ENCODE data around the gene SDK1.
"Not testable (repeated sequence)": the region's sequence is repeated elsewhere in the genome, so short reads cannot be mapped to it uniquely, and the experiment has no call there.

The SDK1 gene

DNA sequence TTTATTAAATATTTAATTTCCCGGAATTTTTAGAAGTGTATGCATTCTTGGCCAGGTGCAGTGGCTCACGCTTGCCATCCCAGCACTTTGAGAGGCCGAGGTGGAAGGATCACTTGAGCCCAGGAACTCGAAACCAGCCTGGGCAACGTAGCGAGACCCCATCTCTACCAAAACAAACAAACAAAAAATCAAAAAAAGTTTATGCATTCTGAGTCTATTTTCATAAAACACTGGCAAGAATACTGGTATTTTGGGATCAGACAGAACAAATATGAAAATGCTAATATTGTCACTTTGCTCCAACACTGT, 940.2 kb downstream of the SDK1 start:
- no peak for DNase-seq

DNA sequence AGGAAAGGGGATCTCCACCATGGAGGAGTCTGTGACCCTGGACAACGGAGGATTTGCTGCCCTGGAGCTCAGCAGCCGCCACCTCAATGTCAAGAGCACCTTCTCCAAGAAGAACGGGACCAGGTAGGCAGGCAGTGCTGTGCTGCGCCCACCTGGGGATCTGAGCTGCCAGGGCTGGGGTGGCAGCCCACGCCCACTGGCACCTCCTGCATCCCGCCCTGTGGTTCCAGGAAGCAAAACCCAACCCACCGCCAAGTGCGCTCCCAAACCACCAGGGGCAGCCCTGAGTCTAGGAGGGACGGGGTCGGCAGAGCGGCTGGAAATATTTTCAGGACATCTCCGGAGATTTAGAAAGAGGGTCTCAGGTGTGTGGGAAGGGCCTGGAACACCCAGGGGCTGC, 940.7 kb downstream of the SDK1 start:
- no peak for DNase-seq

DNA sequence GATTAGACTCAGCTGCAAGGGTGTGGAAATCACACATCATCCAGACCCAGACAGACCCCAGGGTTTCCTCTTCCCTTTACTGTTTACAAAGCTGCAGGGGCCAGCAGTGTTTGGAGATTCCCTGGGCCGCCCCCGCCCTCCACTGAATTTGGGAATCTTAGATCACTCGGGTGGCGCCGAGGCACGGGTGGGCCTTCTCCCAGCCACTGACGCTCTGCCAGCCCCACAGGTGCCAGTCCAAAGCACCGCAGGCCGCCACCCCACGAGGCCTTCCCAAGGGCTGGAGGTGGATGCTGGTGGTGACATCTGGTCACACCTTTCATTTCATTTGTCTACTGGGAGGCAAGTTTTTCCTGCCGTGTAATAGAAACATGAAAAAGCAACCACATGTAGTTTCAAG, 941.7 kb downstream of the SDK1 start:
- DNase-seq = no peak

DNA sequence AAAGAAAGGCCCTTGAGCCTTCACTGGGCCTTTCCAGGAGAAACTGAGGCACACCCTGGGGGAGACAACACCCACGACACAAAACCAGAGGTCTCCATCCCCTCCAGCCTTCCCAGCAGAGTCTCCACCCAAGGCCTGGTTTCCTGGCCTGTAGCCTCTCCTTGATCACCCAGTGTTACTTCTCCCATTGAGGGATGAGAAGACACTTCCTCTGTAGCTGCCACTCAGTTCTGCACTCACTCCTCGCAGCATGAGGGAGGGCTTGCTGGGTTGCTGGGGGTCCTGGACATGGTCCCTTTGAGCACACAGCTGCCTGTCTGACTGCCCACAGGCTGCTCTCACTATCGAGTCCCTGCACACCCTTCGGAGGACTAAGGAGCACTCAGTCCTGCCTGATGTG, 943.0 kb downstream of the SDK1 start:
- no peak for DNase-seq

DNA sequence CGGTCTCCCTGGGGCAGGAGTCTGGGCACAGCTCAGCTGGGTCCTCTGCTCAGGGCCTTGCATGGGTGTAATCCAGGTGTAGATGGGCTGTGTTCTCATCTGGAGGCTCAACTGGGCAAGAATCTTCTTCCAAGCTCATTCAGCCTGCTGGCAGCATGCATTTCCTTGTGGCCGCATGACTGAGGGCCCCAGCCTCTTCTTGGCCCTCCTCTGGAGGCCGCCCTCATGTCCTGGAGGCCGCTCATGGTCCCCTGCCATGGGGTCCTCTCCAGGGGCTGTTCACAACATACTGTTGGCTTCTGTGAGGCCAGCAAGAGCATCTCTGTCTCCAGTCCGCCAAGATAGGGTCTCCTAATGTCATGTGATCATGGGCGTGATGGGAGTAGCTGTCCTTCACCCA, 943.6 kb downstream of the SDK1 start:
- no peak for DNase-seq

DNA sequence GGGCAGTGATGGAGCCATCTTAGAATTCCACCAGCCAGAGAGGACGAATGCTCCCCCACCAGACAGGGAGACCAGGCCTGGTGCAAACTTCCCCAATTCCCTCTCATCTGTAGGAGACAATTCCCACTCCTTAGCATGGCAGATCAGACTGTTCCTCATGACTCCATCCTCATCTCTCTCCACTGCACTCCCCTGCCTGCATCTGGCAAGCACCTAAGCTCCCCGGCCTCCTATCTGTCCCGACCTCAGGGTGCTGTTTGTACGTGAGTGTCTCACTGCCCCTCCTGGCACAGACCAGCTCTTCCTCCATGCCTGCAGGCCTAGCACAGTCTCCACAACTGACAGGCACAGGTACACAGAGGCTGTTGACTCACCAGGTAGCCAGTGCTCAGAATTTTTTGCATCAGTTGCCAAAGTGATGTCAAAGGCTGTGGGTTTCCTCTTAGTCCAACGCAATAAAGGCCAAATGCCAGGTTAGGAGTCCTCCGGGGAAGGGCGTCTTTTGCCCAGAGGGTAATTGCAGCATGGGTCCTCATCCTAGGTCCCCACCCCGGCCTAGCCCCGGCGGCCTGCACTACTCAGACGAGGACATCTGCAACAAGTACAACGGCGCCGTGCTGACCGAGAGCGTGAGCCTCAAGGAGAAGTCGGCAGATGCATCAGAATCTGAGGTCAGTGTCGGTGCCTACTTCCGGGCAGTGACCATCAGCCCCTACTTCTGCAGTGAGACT, 944.2 kb downstream of the SDK1 start:
- DNase-seq = no peak

- DNase-seq = no peak
Measured at GRCh38 chr7:4245866-4246470, 944.9 kb downstream of the SDK1 start.

DNA sequence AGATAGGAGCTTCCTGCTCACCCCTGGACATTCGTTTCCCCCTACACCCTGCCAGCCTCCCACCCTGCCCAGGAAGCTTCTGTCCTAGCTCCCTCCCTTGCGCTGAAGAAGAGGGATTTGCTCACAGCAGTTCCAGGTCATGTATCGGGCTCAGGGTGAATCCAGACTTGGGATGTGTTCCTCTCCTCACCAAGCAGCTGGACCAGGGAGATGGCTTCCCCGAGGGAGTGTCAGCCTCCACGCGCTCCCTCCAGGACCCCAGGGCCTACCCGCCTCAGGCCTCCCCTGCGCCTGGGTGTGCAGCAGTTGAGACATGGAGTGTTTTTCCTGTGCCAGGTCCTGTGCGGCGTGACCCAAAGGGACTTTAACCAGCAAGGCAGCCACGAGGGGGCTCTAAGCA, 945.5 kb downstream of the SDK1 start:
- DNase-seq = no peak

DNA sequence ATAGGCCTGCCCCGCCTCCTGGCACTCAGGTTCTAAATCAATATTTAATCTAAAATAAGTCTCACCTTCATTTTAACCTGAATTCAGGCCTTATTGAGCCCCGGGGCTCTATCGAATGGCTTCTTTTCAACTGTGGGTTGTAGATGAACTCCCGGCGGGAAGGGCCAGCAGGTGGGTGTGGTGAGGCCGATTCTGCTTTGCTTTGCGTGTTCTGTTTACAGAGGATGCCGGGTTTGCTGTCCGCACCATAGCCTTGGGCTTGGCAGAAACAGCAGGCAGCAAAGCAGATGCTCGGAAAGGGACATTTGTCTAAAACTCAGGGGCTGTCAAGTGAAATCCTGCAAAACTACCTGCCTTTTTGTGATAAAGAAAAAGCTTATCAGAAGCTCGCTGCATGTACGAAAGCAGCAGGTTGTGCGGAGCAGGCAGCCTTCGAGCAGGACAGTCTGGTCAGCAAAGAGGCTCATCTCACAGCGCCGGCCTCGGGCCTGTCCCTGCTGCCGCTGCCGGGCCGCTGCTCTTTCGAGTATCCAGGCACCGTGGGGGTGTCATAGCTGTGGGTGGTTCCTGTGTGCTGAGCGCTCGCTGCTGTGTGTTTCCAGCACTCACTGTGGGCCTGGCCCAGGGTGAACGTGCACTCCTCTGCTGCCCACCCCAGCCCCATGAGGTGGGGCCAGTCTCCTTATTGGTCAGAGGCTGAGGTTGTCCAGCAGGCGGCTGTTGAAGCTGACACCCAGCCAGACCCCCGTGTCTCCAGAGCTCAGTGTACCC, 946.2 kb downstream of the SDK1 start:
- no peak for DNase-seq

GRCh38 chr7:4248295-4248694, 947.2 kb downstream of the SDK1 start:
- DNase-seq = no peak

DNA sequence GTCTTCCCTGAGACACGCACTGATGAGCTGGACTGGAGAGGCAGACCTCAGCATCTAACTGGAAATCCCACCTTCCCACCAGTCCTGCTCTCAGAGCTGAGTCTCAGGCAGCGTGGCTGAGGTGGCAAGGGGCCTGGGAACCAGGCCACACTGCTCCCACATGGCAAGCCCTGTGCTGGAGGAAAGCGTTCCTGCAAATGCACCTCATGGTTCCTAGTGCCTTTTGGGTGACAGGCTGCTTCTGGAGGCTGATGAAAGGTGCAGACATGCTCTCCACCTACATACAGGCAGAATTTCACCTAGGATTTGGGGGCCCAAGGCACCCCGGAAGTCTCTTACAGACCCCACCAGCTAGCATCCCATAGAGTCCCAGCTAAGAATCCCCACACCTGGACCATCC, 948.2 kb downstream of the SDK1 start:
- no peak for DNase-seq

GRCh38 chr7:4255336-4255735, 954.3 kb downstream of the SDK1 start:
- no peak for DNase-seq

GRCh38 chr7:4256286-4256685, 955.2 kb downstream of the SDK1 start:
- DNase-seq = no peak

GRCh38 chr7:4257146-4258111, 956.4 kb downstream of the SDK1 start:
- DNase-seq = no peak

DNA sequence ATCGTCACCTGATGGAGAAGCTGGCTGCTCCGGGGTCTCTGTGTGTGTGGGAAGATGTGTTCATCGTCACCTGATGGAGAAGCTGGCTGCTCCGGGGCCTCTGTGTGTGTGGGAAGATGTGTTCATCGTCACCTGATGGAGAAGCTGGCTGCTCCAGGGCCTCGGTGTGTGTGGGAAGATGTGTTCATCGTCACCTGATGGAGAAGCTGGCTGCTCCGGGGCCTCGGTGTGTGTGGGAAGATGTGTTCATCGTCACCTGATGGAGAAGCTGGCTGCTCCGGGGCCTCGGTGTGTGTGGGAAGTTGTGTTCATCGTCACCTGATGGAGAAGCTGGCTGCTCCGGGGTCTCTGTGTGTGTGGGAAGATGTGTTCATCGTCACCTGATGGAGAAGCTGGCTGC, 959.1 kb downstream of the SDK1 start:
- DNase-seq = not testable (repeated sequence)

DNA sequence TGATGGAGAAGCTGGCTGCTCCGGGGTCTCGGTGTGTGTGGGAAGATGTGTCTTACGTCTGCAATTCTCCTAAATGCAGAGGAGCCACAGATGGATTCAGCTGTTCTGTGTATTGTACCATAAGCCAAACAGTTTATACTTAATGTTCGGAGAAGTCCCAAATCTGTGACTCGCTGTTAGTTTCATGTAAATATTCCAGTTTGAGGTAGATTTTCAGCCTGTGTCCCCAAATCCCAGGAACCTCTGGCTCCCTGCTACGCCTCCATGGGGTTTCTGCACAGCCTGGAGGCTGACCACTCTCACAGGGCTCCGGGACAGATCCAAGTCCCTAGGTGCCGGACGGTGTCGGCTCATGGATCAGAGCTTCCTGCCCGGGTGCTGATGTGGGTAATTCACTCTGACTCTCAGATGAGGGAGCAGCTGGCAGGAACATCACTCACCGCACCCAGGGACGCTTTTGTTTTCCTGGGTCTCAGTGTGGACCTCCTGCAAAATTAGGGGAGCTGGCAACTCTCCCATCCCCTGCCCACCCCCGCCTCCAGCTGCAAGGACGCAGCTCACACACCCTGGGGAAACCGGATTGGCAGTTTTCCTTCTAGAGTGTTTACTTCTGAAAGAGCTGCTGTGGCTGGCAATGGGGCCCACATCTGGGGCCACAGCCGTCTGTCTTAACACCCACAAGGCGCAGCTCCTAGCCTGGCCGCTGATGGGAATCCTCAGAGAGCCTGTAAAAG, 960.0 kb downstream of the SDK1 start:
- DNase-seq = no peak

DNA sequence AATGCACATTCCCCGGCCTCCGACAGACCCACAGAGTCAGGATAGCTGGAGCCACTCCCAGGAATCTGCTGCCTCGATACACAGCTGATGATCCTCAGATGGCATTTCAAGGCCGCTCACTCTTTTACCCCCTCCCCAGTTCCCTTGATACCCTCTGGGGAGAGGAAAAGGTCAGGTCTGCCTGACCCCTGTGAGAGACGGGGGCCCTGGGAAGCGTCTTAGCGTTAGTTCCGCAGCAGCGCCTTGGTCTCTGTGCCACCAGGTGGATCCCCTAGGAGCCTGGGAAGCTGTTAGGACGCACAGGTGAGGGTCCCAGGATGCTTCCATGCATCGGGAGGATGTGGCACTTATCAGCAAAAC, 960.5 kb downstream of the SDK1 start:
- no peak for DNase-seq

GRCh38 chr7:4264206-4264605, 963.2 kb downstream of the SDK1 start:
- not testable (repeated sequence) for DNase-seq

- no peak for DNase-seq
Measured at GRCh38 chr7:4265066-4265465, 964.0 kb downstream of the SDK1 start.

DNA sequence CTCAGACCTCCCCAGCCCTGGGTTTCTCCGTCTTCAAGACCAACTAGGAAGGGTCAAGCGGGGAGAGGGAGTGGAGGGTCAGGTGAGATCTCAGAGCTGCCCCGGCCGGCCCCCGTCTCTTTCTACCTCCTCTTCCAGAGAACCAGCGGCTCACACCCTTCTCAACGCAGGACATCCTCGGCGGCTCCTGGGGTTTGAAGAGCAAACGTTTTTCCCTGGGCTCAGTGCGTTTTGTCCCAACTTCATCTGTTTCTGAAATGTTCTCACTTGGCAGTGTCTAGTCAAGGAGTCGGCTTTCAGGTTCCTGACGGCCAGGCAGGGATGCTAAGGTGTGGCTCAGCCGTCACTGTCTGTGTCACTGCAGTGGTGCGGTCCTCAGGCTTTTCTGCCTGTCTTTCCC, 964.6 kb downstream of the SDK1 start:
- no peak for DNase-seq

GRCh38 chr7:4266270-4267040, 965.4 kb downstream of the SDK1 start:
- DNase-seq = no peak
